Breast epithelium (tissue), 4 donors: ENCODE results near the gene GALNT7. TPM values are rescaled to one million over a fixed set of nuclear protein-coding genes. Genes with fewer than 3 reads are reported as not detected.

Experiments used
- DNase-seq, 2 donors: peaks; one replicate each; pipeline ENCODE4 v3.0.0-alpha.2; 2019; ENCODE audit warnings: low spot score in 2 of 2
- H3K27ac ChIP-seq, 2 donors: fragments of 200-600 bp; sonication (generic) in 1 of 2; one replicate each; pipeline ENCODE4 v1.5.1; 2016 to 2019; ENCODE audit warnings: mild to moderate bottlenecking in 1 of 2
- H3K27me3 ChIP-seq, 2 donors: fragments of 200-600 bp; sonication (generic) in 1 of 2; one replicate each; pipeline versions ENCODE4 v1.5.1 to v1.6.0; 2017 to 2019; ENCODE audit warnings: control low read depth in 1 of 2, mild to moderate bottlenecking in 1 of 2
- H3K36me3 ChIP-seq: fragments of 200-600 bp; one replicate; pipeline ENCODE4 v1.5.1; 2019
- H3K4me1 ChIP-seq, 2 donors: fragments of 200-600 bp; sonication (generic); one replicate each; pipeline ENCODE4 v1.5.1; 2016 to 2019; ENCODE audit warnings: control low read depth in 1 of 2
- H3K4me3 ChIP-seq, 3 donors: fragments of 200-600 bp; sonication (generic); 1 replicate in 2 of 3; 2 replicates in 1 of 3; pipeline ENCODE4 v1.5.1; 2016 to 2019; ENCODE audit warnings: mild to moderate bottlenecking in 3 of 3, moderate library complexity in 2 of 3
- H3K9me3 ChIP-seq, 2 donors: fragments of 200-600 bp; sonication (generic) in 1 of 2; one replicate each; pipeline ENCODE4 v1.5.1; 2016 to 2019; ENCODE audit warnings: control low read depth in 1 of 2
- CTCF ChIP-seq, 3 donors: fragments of 450-650 bp; IDR thresholded peaks; one replicate each; pipeline ENCODE4 v1.5.1; 2016 to 2017; ENCODE audit warnings: antibody characterized with exemption in 3 of 3, mild to moderate bottlenecking in 3 of 3, moderate library complexity in 3 of 3
- POLR2A ChIP-seq: fragments of 450-650 bp; IDR thresholded peaks from one replicate; pipeline ENCODE4 v1.6.1; 2016; ENCODE audit warnings: antibody characterized with exemption, mild to moderate bottlenecking, moderate library complexity
- POLR2AphosphoS5 ChIP-seq, 3 donors: sonication (generic); formaldehyde crosslinking; IDR thresholded peaks; one replicate each; pipeline ENCODE4 v1.6.1; 2017; ENCODE audit warnings: antibody characterized with exemption in 3 of 3
- intact Hi-C: fragments of 100-400 bp; cut with DNase I; formaldehyde crosslinking; loops from one replicate; pipeline ENCODE4 v1.15.1; 2023; ENCODE audit warnings: low total_unique reads
- total RNA-seq, 3 donors: library from RNA; depleted of rRNA; stranded (reverse); fragments of >200 nt; gene quantifications; one replicate each; pipeline ENCODE4 v1.1.0, GENCODE V29; 2016

The GALNT7 gene
- total RNA-seq, 3 donors from 2014 or later = 10.7 to 67.2 (median 52.2) TPM

GRCh38 chr4:173370477-173371291 lies 202.1 kb downstream of the GALNT7 start, which contains the start of gene SAP30:
TSS of gene SAP30 (plus strand) at chr4:173370954. CDS start at chr4:173371183, 229 bp downstream.
- Histone ChIP-seq H3K4me3 (peak within 1 kb of the TSS; percentile 82 to 90 (median 89)), H3K36me3 (no peaks in the 10 kb centered on the region), H3K27me3 (no peaks in the 10 kb centered on the region), H3K4me1 (no peaks in the 10 kb centered on the region), H3K9me3 (no peaks in the 10 kb centered on the region), H3K27ac (peak within 1 kb of the TSS; percentile 92 to 97)
- peak; percentile 88 to 97 (median 96) for TF ChIP-seq POLR2AphosphoS5 (IDR thresholded peaks at IDR 0.05)
- TF ChIP-seq POLR2A = peak; percentile 91
- TF ChIP-seq CTCF (IDR thresholded peaks at IDR 0.05) = no peak
- intact Hi-C loops = no loop called here
- peak; percentile 97 to 98 for DNase-seq

DNA sequence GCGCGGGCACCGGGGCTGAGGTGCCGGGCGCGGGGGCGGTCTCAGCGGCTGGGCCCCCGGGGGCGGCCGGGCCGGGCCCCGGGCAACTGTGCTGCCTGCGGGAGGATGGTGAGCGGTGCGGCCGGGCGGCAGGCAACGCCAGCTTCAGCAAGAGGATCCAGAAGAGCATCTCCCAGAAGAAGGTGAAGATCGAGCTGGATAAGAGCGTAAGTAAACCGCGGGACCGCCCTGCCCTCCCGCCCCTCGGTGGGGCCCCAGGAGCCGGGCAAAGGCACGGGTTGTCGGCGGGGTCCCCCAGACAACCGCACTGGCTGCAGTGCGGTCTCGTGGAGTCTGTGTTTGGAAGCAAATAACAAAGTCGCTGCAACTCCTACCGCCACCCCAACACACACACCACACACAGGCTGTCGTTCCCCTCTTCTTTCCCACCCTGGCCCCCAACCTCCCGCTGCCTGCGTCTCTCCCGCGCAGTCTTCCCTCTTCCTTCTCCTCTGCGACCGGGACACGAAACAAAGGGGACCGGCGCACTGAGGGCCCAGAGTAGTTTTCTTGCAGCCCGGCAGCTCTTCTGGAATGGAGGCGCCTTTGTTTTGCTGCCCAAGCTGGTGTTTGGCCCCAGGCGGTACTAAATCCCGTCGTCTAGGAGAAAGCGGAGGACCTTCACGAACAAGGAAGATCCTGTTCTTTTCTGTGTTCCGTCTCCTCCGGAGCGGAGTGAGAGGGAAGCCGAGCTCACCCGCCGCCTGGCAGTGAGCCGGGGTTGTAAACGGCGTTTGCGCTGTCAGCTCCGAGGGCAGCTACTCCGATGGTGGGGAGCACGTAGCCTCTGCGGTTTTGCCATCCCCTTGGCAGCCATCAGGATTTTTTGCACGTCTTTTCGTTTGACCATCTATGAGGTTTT lies 202.9 kb downstream of the GALNT7 start:
- no peaks in the 10 kb centered on the region for H3K36me3 ChIP-seq
- peak overlapping the region; percentile 82 to 90 (median 89) for H3K4me3 ChIP-seq
- DNase-seq = peak; percentile 60 to 61
- no peaks in the 10 kb centered on the region for H3K4me1 ChIP-seq
- intact Hi-C loops = no loop called here
- H3K27ac ChIP-seq = peak overlapping the region; percentile 92
- H3K27me3 ChIP-seq = no peaks in the 10 kb centered on the region
- TF ChIP-seq POLR2A (no peak), POLR2AphosphoS5 (IDR thresholded peaks at IDR 0.05) (peak; percentile 11 to 59 (median 54)), CTCF (IDR thresholded peaks at IDR 0.05) (no peak)
- H3K9me3 ChIP-seq = no peaks in the 10 kb centered on the region

Other genes starting within 250 kb of the GALNT7 start
- gene HMGB2, start 165.5 kb downstream of the GALNT7 start, total RNA-seq = 10 to 100 TPM; 48.2 to 66.2 (median 58.0) TPM
- 10 to 100 TPM; 29.8 to 50.1 (median 41.7) TPM for gene SAP30, start 202.1 kb downstream of the GALNT7 start, total RNA-seq
- gene SCRG1, start 230.3 kb downstream of the GALNT7 start, total RNA-seq = 1 to 10 TPM in 1 of 3 donors, under 1 TPM in 2; under 0.01 to 4.0 (median 0.48) TPM